ENCODE data around the gene KLHL2.

The KLHL2 gene

DNA sequence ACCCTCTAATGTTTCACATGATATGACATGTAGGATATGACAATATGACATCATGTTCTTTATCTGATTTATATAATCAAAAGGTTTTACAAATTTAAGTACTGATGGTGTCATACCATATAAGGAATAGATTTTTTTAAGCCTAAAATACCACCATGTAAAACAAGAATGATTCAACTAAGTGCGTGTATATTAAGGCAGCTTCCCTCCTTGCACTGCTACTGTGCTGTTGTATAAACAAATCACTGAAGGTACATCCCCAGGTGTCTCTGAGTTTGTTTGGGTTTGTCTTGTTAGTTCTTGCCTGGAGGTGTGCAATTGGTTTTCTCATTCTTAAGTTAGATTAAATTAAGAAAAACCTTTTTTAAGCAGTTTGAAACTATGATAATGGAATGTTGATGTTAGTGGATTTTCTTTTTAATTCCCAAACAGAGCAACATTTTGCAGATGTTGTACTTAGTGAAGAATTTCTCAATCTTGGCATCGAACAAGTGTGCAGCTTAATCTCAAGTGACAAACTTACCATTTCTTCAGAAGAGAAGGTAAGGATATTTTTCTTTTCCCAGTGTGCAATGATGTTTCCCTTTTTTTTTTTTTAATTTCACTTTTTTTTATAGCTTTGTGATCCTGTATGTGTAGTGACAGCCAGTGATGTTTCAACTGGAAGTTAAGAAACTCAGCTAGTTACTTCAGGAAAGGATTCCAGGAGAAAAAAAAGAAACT is 86.7 kb downstream of the KLHL2 start:
- DNase-seq, result no peak

DNA sequence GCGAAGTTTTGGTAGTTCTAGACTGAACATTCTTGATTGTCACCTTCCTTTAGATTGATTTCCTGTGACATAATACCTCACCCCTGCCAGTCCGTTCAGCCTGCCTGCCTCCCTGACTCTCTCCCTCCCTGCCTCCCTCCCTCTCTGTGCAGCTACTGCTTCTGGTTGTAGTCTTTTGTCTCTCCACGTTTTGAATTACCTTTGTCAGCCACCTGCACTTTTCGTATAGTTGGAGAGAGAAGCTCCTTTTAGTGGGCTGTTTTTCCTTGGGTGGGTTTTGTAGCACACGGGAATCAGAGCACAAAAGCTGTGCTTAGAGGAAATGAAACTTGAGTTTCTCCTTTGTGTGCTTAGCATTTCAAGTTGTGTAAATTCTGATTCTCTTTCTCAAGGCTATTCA is 87.5 kb downstream of the KLHL2 start:
- DNase-seq, result no peak

DNA sequence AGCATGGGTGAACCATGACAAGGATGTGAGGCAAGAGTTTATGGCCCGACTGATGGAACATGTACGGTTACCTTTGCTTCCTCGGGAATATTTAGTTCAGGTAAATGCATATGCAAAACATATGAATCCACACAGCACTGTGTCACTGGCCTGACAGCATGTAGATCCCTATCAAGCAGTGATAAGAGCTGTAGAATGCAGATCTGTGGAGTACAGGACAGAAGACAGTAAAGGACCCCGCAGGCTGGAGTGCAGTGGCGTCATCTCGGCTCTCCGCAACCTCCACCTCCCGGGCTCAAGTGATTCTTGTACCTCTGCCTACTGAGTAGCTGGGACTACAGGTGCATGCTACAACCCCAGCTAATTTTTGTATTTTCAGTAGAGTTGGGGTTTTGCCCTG is 90.3 kb downstream of the KLHL2 start:
- DNase-seq, result no peak

DNA sequence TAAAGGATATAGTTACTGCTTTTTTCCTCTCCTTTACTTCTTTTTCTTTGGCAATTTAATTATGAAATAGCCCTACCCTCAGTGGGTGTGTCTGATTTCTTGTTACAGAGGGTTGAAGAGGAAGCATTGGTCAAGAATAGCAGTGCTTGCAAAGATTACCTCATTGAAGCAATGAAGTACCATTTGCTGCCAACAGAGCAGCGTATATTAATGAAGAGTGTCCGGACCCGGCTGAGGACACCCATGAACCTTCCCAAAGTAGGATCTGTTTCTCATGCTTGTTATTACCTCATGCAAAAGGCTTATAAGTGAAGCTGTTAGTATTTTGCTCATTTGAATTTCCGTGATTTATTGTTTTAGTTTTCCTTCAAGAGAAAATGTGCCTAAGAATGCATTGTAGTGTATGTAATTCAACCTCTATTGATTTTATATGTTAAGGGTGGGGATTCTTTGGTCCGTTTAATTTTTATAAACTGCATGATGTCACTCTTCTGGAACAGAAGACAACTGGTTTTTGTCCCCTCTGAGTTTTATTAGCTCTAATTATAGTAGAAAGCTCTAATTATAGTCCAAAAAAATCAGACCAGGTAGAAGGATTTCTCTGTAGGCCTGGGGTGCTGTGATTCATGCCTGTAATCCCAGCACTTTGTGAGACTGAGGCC is 92.2 kb downstream of the KLHL2 start:
- no peak for DNase-seq

DNA sequence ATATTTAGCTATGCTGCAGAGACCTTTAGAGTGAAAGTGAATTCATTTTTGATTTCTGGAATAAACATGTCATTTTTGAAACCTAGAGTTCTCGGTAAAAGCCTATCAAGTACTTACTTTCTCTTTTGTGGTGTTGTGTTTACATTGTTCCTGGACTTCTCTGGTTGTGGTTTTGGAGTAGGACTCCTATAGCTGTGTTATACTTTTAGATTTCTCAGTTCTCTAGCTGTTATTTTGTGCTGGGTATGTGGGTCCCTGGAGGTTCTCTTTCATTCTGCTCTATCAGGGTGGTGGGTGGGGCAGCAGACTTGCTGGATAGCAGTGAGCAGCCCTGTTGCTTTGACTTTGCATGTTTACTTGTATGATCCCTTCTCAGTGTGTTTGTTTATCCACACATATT is 94.5 kb downstream of the KLHL2 start:
- DNase-seq, result no peak

DNA sequence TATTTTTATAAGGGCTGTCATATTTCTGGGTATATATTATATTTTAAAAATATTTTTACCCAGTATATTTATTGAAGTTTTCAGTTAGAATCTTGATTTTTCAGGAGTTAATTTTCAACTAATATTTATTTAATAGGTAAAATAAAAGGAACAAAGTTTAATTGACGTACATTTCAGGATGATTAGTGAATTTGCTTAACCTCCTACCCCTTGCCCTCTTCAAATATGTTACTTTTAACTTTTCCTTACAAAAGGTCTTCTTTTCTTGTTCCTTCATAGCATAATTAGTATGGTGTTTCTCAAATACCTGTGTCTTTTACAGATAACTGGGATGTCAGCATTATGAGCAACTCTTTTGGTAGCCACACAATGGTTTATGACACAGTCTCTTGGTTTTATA is 95.3 kb downstream of the KLHL2 start:
- no peak for DNase-seq

DNA sequence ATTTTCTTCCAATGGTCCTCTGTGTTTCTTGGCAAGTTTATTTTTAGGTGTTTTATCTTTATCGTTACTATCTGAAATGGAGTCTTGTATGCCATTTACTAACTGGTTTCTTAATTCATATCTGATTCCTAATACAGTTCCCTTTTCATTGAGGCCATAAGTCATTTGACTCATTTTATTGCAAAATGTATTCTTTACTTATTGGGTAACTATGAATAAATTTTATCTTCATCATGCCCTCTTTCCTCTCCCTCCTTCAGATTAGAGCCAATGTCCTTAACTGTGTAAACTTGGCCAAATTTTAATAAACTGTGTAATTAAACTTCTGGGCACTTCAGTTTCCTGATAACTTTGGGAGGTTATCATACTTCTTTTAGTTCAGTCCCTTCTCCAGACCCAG is 100.8 kb downstream of the KLHL2 start:
- no peak for DNase-seq

DNA sequence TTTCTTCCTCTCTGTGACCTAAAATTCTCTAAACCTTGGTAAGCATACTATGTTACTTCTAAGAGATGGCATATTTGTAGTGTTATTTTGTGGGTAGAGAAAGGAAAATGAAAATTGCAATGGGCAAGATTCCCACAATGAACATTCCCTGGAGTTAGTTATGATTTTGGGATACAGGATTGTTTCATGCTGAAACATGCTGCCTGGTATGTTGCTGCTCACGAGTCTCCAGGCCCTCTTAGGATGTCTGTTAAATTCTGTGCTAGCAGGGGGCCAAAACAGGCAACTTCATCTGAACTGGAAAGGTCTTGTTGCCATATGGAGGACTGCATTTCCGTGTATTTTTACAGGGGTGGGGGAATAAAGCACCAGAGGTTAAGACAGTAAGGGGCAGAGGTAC is 101.2 kb downstream of the KLHL2 start:
- DNase-seq, result no peak

DNA sequence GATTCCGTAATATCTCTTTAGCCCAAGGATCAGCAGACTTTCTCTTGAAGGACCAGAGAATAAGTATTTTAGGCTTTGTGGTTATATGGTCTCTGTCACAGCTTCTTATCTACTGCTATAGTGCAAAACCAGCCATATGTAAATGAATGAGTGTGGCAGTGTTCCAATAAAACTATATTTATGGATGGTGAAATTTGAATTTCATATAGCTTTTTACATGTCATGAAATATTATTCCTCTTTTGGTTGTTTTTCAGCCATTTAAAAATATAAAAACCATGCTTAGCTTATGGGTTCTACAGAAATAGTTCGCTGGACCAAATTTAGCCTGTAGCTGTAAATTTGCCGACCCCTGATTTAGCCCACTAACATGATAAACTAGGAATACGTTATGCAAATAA is 102.1 kb downstream of the KLHL2 start:
- no peak for DNase-seq

DNA sequence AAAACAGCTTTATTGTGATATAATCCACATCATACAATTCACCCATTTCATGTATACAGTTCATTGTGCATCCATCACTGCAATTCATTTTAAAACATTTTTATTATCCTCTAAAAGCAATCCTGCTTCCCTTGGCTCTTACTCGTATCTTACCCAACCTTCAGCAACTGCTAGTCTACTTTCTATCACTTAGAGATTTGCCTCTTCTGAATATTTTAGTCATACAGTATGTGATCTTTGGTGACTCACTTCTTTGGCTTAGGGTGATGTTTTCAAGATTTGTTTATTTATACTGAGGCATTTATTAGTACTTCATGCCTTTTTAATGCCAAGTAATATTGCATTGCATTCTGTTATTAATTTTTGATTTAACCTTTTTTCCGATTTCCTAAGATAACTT is 105.1 kb downstream of the KLHL2 start:
- DNase-seq, result no peak

DNA sequence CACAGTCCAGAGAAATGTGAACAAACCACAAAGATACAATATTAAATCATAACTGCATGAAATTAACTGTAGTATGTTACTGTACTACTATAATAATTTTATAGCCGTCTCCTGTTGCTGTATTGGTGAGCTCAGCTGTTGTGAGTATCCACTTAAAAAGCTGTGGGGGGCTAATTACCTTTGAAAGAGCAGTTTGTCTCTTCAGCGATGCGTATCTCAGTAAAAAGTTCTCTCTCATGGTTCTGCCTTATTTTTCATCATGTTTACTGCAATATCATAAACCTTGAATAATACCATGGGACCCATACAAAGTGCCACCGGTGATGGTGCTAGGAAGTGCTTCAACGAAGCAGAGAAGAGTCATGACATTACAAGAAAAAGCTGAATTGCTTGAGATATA is 111.7 kb downstream of the KLHL2 start:
- no peak for DNase-seq

DNA sequence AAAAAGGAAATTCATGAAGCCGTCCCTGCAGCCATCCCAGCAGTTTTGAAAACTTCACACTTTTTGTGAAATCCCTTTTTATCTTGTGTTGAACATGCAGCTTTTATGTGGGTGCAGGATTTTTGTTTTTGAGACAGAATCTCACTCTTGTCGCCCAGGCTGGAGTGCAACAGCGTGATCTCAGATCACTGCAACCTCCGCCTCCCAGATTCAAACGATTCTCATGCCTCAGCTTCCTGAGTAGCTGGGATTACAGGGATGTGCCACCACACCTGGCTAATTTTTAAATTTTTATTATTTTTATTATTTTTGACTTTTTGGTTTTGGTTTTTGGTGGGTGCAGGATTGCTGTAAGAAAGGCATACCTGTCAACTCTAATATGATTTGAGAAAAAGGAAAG is 112.1 kb downstream of the KLHL2 start:
- no peak for DNase-seq

DNA sequence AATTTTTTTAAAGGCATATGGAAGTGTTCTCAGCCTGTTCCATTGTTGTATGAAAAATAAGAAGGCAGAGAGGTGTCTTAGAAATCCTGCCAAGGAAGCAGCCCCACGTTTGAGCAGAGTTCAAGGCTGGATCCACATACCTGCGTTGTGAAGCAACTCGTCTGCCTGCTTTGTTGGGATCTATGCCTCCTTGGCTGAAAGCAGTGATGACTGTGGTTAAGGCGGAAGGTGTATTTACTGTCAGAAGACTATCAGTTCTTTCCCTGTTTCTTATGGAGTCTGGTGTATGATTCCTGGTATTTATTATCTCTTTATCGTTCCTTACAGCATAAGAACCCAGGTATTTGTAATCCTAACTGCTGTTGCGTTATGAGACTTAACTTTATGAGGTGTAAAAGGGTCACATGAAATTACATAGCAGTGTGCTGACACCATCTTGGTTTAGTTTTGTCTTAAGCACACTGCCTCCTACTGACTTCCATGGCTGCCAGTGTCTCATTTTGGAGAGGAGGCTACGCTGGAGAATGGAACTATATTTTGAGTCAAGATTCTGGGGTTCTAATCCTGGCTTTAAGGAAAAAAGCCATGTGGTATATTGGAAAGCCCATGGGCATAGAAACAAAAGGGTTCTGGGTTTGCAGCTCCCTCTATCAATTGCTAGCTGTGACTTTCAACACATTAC is 117.0 kb downstream of the KLHL2 start:
- no peak for DNase-seq

DNA sequence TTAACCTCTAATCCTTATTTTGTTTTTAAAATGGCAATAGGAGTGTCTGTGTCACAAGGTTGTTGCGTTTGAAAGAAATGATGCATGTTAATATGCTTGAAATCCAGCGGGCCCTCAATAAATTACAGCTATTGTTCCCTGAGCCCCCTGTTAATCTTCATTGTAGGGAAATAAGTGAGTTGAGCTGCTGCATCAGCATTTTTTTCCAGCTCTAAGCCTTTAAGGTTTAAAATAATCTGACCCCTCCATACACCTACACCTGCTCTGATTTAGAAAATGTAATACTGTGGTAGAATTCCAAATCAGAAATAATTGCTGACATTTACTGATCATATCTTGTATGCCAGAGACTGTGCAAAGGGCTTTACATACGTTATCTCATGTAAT is 117.5 kb downstream of the KLHL2 start:
- no peak for DNase-seq

DNA sequence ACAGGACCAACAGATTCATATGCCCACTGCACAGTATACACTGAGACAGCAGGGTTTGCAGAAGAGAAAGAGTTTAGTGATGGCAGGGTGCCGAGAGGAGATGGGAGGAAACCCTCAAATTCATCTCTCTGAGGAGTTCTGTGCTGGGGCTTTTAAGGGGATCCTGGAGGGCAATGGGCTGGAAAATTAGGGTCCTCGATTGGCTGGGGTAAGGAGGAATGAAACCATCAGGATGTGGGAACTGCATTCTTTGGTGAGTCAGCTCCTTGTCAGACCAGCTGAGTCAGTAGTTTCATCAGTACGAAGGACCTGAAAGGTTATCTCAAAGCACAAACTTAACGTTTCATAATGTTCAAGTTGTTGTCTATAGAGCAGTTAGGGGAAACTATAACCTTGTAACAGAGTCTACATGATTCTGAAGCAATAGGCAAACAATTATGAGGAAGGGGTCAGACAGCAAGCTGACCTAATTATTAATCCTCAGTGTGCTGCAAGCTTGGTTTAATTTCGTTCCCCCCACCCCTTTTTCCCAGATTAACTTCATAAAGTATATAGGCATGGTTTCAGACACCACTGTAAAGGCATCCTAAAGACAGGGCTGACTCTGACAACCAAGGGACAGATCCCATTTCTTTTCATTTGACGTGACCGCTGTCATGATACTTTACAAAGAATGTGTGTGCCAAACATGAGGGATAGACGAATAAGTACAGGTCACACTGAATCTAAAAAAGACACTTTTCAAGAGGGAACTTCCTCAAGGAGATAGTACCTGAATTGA is 118.6 kb downstream of the KLHL2 start:
- DNase-seq, result no peak

DNA sequence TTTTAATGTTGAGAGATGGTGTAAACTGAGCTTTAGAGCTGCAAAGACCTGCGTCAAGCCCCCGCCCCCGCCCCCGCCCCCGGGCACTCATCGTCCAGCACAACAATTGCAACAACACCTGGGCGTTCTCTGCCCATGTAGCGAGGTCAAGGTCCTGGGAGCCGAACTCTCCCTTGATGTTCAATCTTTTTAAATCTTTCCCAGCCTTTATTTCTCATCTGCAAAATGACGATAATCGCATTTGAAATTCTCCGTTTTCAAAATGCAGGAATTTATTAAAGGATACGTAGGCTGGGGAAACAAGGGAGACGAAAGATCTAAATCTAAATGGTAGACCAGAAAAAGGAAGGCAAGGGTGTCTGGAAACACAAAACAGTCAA is 119.5 kb downstream of the KLHL2 start:
- peak; percentile 7 for DNase-seq

DNA sequence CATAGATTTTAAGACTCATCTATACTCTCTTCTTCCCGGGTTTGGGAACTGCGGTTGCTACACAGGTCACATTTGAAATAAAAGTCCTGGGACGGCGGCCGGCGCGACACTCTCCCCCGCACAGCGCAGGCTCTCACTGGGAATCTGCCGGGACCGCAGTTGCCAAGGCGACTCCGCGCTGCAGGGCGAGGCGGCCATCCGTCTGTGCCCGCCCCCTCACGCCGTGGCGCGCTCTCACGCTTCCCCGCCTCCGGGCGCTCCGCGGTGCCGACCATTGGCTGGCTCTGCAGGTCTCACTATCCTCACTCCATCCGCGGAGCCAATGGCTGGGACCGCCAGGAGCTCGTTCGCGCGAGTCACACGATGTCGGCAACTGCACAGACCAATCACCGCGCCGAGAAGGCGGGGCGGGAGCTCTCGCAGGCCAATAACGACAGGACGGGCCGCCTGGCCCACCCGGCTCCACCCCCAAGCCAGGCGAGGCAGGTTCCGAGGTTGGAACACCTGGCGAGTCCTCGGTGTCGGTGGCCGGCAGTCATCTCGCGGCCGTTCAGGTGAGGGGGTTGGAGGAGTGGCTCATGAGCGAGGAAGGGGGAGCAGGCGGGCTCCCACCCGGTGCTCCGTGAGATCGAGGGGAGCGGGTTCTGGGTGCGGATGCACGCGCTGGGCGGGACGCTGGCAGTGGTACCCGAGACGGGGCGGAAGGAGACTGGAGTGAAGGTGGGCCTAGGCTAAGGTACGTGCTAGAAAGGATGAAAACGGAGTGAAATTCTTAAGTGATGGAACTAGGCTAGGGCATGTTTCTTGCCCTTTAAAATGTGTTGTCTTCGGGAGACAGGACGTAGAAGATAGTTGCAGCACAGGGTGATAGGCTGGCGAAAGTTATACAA is 120.1 kb downstream of the KLHL2 start, which contains the start of gene MSMO1:
TSS of gene MSMO1 (plus strand) at position 459 of the 890 bp plus-strand sequence. CDS start 5,702 bp downstream, outside the sequence.
- DNase-seq, result peak; percentile 98

DNA sequence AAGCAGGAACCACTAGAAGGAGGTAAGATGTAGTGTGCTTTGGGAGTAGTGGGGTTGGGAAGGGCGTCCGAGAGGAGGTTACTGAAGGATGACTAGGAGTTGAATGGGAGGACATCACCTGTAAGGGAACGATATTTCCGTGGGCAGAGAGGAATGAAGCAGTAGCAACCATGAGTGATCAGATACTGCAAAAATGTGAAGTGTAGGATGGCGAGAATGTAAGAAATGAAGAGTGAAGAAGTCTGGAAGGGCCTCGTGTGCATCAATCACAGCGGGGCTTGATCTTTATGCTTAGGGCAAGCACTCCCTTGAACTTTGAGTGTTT is 120.7 kb downstream of the KLHL2 start:
- DNase-seq, result no peak

DNA sequence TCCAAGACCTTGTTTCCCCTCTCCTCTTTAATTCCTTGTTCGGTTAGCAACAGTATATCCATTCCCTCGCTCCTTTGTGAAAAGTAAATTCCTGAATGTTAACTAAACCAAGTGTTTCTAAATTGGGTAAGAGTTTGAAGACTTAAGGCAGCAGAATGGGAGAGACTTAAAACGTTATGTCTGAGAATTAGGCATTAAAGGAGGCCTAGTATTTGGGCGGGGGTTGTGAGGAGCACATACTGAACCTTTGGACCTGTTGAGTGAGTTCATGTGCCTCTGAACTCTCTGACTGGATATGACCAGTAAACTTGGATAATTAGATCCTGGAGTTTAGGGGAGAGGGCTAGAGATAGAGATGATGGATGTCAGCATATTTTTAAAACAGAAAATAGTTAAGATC is 121.3 kb downstream of the KLHL2 start:
- no peak for DNase-seq

DNA sequence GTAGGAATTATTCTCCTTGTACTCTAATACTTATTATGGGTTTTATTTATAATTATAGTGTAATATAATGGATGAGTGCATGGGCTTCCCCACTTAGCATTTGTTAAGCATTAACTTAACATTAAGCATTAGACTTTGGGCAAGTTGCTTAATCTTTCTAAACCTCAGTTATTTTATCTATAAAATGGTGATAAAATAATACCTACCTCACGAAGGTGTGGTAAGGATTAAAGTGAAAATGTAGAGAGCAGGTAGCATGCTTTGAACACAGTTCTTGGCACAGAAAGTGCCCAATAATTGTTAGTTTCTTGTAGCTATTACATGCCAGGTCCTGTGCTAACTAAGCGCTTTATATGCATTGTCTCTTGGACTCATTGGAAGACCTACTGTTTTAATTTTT is 122.7 kb downstream of the KLHL2 start:
- DNase-seq, result no peak

DNA sequence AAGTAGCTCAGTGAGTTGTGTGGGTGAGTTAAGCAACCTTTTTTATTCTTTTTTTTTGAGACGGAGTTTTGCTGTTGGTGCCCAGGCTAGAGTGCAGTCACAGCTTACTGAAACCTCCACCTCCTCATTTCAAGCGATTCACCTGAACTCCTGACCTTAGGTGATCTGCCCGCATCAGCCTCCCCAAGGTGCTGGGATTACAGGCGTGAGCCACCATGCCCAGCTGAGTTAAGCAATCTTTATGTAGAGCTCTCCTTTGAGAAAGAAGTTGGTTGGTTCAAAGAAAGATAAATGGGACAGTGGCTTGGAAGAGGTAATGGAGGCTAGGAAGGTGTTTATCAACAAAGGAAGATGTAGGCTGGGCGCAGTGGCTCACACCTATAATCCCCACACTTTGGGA is 123.3 kb downstream of the KLHL2 start:
- DNase-seq, result no peak

DNA sequence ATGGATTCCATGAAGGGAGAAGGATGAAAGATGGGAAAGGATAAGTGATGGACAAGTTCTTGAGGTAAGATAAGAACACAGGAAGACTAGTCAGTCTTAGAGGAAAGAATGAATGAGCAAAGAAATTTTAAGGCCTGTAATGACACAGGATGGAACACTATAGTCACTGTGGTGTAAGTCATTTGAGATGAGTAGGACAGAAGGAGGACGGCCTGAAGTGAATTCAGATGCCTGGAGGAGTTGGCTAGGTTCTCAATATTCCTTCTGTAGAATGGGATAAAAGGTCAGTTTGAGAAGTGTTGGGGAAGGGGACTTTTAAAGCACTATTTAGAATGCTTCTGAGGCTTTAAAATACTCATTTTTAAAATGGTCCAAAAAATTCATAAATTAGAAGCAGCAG is 124.0 kb downstream of the KLHL2 start:
- no peak for DNase-seq

DNA sequence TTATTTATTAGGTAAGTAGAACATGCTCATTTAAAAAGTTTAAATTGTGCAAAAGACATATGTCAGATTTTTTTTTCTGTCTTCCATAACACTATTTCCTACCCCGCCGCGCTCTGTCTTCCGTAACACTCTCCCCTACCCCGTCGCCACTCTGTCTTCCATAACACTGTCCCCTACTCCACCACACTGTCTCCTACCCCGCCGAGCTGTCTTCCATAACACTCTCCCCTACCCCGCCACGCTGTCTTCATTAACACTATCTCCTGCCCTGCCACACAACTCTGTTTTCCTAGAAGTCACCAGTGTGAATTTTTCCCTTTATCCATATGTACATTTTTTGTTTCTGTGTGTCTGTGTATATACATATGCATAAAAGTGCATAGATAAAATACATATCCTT is 124.5 kb downstream of the KLHL2 start:
- no peak for DNase-seq

All from activated gamma-delta T cell (primary cell).